GM12878 (cell line): ENCODE measurements around the gene TRAP1. TPM values are rescaled to one million over a fixed set of nuclear protein-coding genes. Genes with fewer than 3 reads are reported as not detected.

Experiments used
- ATAC-seq: fragments of 200-7000 bp; cut with Tn5 transposase; 3 replicates; pipeline ENCODE4 v1.9.1; 2020; ENCODE audit warnings: mild to moderate bottlenecking, moderate library complexity
- BruUV-seq: library from RNA; stranded (reverse); fragments of 400-500 nt; replicated peaks from 2 replicates; lab custom pipeline; 2021; lab: Mats Ljungman, UMichigan
- CTCF ChIA-PET: fragments of 300-600 bp; sonication (Branson Sonifier 250); formaldehyde crosslinking; extraction: SDS; loops from one replicate; lab custom pipeline; 2021; ENCODE audit warnings: inconsistent platforms; lab: Yijun Ruan, JAX
- POLR2A ChIA-PET: fragments of 350-600 bp; formaldehyde crosslinking; extraction: SDS; loops from one replicate; lab custom pipeline; 2021; ENCODE audit warnings: inconsistent platforms; lab: Charles Lee
- RAD21 ChIA-PET: fragments of 300-600 bp; sonication (Branson Sonifier 250); formaldehyde crosslinking; loops from one replicate; lab custom pipeline; 2023; ENCODE audit warnings: antibody characterized with exemption; ENCODE audit not compliant: unreplicated experiment; lab: Charles Lee
- SMC1A ChIA-PET: fragments of 300-600 bp; sonication (Branson Sonifier 250); formaldehyde crosslinking; loops from one replicate; lab custom pipeline; 2023; ENCODE audit not compliant: unreplicated experiment, uncharacterized antibody; lab: Charles Lee
- DNase-seq: peaks from one replicate; pipeline ENCODE4 v3.0.0-alpha.2; 2011; ENCODE audit warnings: low read depth, low spot score
- FAIRE-seq: peaks from 3 replicates; lab custom pipeline; 2011; peaks lifted over from hg19 to GRCh38; lab: Jason Lieb, UNC
- H2AFZ ChIP-seq: 2 replicates; pipeline ENCODE4 v1.6.0; 2011; ENCODE audit warnings: low read depth, low read length, control low read depth; ENCODE audit not compliant: control insufficient read depth
- H3K27ac ChIP-seq: 2 replicates; pipeline ENCODE4 v1.5.1; 2011; ENCODE audit warnings: control low read depth; ENCODE audit not compliant: control insufficient read depth, insufficient read depth
- H3K27me3 ChIP-seq, 2 experiments: replicated peaks in 1 of 2; 2 replicates each; pipeline versions ENCODE4 v1.6.0 to v1.6.1; 2011; ENCODE audit warnings: low read length in 1 of 2; ENCODE audit not compliant: control insufficient read depth in 2 of 2, insufficient read depth in 2 of 2
- H3K36me3 ChIP-seq, 2 experiments: 2 replicates each; pipeline ENCODE4 v1.5.1; 2011; ENCODE audit warnings: low read length in 1 of 2; ENCODE audit not compliant: control insufficient read depth in 2 of 2, insufficient read depth in 2 of 2
- H3K4me1 ChIP-seq: 2 replicates; pipeline ENCODE4 v1.6.1; 2011; ENCODE audit warnings: mild to moderate bottlenecking, low read length, moderate library complexity, mixed read lengths; ENCODE audit not compliant: control insufficient read depth, insufficient read depth
- H3K4me2 ChIP-seq: 2 replicates; pipeline ENCODE4 v1.6.0; 2011; ENCODE audit warnings: control low read depth; ENCODE audit not compliant: control insufficient read depth, insufficient read depth
- H3K4me3 ChIP-seq: fragments of 200-600 bp; sonication (generic); 2 replicates; pipeline ENCODE4 v1.5.1; 2016
- H3K79me2 ChIP-seq: 2 replicates; pipeline ENCODE4 v1.6.0; 2011; ENCODE audit warnings: low read length; ENCODE audit not compliant: control insufficient read depth, insufficient read depth
- H3K9ac ChIP-seq: 2 replicates; pipeline ENCODE4 v1.8.0; 2011; ENCODE audit warnings: low read length, control low read depth, mixed read lengths; ENCODE audit not compliant: control insufficient read depth, insufficient read depth
- H3K9me3 ChIP-seq: replicated peaks from 3 replicates; pipeline ENCODE4 v1.5.1; 2011; ENCODE audit warnings: mild to moderate bottlenecking, low read length; ENCODE audit not compliant: control insufficient read depth, insufficient read depth
- H4K20me1 ChIP-seq: 2 replicates; pipeline ENCODE4 v1.6.0; 2011; ENCODE audit not compliant: control insufficient read depth, insufficient read depth
- ATF7 ChIP-seq: fragments of 450-650 bp; IDR thresholded peaks from 2 replicates; pipeline ENCODE4 v1.6.1; 2016; ENCODE audit warnings: low read depth, mild to moderate bottlenecking
- CBX3 ChIP-seq: fragments of 200-600 bp; sonication (generic); IDR thresholded peaks from 2 replicates; pipeline ENCODE4 v1.6.1; 2016; ENCODE audit warnings: low read depth, borderline replicate concordance
- CREM ChIP-seq: IDR thresholded peaks from 2 replicates; pipeline ENCODE4 v1.6.1; 2014; ENCODE audit warnings: antibody characterized with exemption, low read depth
- KAT2A ChIP-seq: conservative IDR thresholded peaks from 2 replicates; pipeline ENCODE4 v1.6.1; 2011; ENCODE audit warnings: low read depth, low read length; ENCODE audit not compliant: control insufficient read depth
- PML ChIP-seq: IDR thresholded peaks from 2 replicates; pipeline ENCODE4 v1.6.1; 2012; ENCODE audit warnings: low read length, inconsistent platforms
- RAD21 ChIP-seq: IDR thresholded peaks from 2 replicates; pipeline ENCODE4 v1.6.1; 2011; ENCODE audit warnings: mild to moderate bottlenecking, low read depth, low read length, moderate library complexity; ENCODE audit not compliant: insufficient read depth
- RB1 ChIP-seq: fragments of 450-650 bp; formaldehyde crosslinking; IDR thresholded peaks from 2 replicates; pipeline ENCODE4 v1.6.1; 2017; ENCODE audit warnings: mild to moderate bottlenecking, borderline replicate concordance
- RFX5 ChIP-seq: IDR thresholded peaks from 2 replicates; pipeline ENCODE4 v1.6.1; 2011; ENCODE audit warnings: low read depth, low read length, improper control_type of control experiment
- SIX5 ChIP-seq: IDR thresholded peaks from 2 replicates; pipeline ENCODE4 v1.6.1; 2011; ENCODE audit warnings: mild to moderate bottlenecking, low read depth, low read length, moderate library complexity; ENCODE audit not compliant: severe bottlenecking
- SP1 ChIP-seq: IDR thresholded peaks from one replicate; pipeline ENCODE4 v1.6.1; 2011; ENCODE audit warnings: low read depth, low read length
- SRF ChIP-seq, 2 experiments: IDR thresholded peaks; 2 replicates each; pipeline ENCODE4 v1.6.1; 2011; ENCODE audit warnings: low read depth in 2 of 2, low read length in 2 of 2, mild to moderate bottlenecking in 1 of 2, moderate library complexity in 1 of 2
- ZZZ3 ChIP-seq: IDR thresholded peaks from 2 replicates; pipeline ENCODE4 v1.6.1; 2011; ENCODE audit warnings: low read depth; ENCODE audit not compliant: control insufficient read depth, insufficient read length
- WGBS: methylation state at CpG from one replicate; pipeline ENCODE4 v1.1.6; 2016; ENCODE audit warnings: low lambda C conversion rate; ENCODE audit not compliant: insufficient replicate concordance, insufficient coverage; ENCODE audit errors: missing lambda C conversion rate; 5-methylcytosine and 5-hydroxymethylcytosine counted together
- in situ Hi-C: fragments of 300-500 bp; cut with MboI; formaldehyde crosslinking; loops from 9 replicates; pipeline ENCODE4 v1.14.3; 2018; ENCODE audit warnings: mixed read lengths
- intact Hi-C: fragments of 100-400 bp; cut with micrococcal nuclease; formaldehyde crosslinking; loops from one replicate; pipeline ENCODE4 v1.14.2; 2022; ENCODE audit not compliant: unreplicated experiment
- polyA plus RNA-seq, 11 experiments: library from polyadenylated mRNA; depleted of rRNA in 4 of 11; unstranded in 6 of 11; stranded (reverse) in 5 of 11; fragments of >200 nt; fragmentation: Nextera tagmentation in 4 of 11; fragmentation: Illumina TruSeq in 1 of 11; extraction: Ambion mirVana in 4 of 11; extraction: Trizol in 1 of 11; gene quantifications; 1 replicate in 1 of 11; 2 replicates in 10 of 11; pipeline versions ENCODE4 v1.2.1 to v1.2.3, GENCODE V29; 2011 to 2016; ENCODE audit warnings: inconsistent platforms in 2 of 11, missing spikeins in 2 of 11, low read depth in 1 of 11
- total RNA-seq, 4 experiments: library from RNA; depleted of rRNA in 3 of 4; stranded (reverse); fragments of >200 nt in 3 of 4; fragmentation: Illumina TruSeq in 1 of 4; extraction: Trizol in 1 of 4; gene quantifications; 2 replicates each; pipeline versions ENCODE4 v1.2.1 to v1.2.3, GENCODE V29; 2013 to 2021
- TF ChIP-seq, protein P1 (sequence below): fragments of 450-650 bp; IDR thresholded peaks from 2 replicates; pipeline ENCODE4 v1.6.1; 2017; ENCODE audit warnings: mild to moderate bottlenecking
- TF ChIP-seq, protein P2 (sequence below): IDR thresholded peaks from 2 replicates; pipeline ENCODE4 v1.6.1; 2012; ENCODE audit warnings: low read length, inconsistent platforms
- TF ChIP-seq, protein P3 (sequence below): fragments of 450-650 bp; IDR thresholded peaks from 2 replicates; pipeline ENCODE4 v1.6.1; 2017; ENCODE audit warnings: borderline replicate concordance
- TF ChIP-seq, protein P4 (sequence below): IDR thresholded peaks from 2 replicates; pipeline ENCODE4 v1.6.1; 2012; ENCODE audit warnings: improper control_type of control experiment, low read depth, low read length; ENCODE audit not compliant: insufficient replicate concordance

Gene TRAP1
- total and polyA plus RNA-seq, 10 of the 15 experiments (the other 5 are each of a cell fraction or from before 2014, with no cell fraction given): 16.3 to 442 (median 241) TPM

DNA sequence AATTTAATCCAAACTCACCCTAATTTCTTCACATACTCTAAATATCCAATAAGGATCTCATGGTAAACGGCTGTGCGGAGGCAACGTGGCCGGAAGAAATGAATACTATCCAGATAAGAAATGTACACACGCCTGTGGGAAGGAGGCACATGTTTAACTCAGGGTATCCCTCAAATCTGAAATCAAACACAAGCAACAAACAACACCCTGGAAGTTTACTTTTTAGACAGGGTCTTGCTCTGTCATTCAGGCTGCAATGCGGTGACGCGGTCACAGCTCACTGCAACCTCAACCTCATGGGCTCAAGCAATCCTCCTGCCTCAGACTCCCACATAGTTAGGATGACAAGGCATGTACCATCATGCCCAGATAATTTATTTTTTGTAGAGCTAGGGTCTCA, 21.2 kb upstream of the TRAP1 start:
- ChIA-PET RAD21 (no interaction called here), CTCF (interaction anchor here (0.6 kb wide), 1 partner anchor 107 kb away, joined by 4 read pairs; no protein-coding TSS in a partner anchor), POLR2A (no interaction called here), SMC1A (interaction anchor here (1.8 kb wide), 1 partner anchor 10 kb away, joined by 3 read pairs; no protein-coding TSS in a partner anchor)
- H3K27me3 ChIP-seq: no peaks in the 10 kb centered on the region
- no peak overlapping the region for H3K4me2 ChIP-seq
- H3K9me3 ChIP-seq: no peaks in the 10 kb centered on the region
- no peak overlapping the region for H3K27ac ChIP-seq
- BruUV-seq: no TSS peak
- no peaks in the 10 kb centered on the region for H3K79me2 ChIP-seq
- intact Hi-C loops: no loop called here
- in situ Hi-C loops: no loop called here
- H3K9ac ChIP-seq: no peak overlapping the region
- FAIRE-seq (no peak), ATAC-seq (no peak), DNase-seq (no peak)
- H3K4me3 ChIP-seq: no peak overlapping the region
- H2AFZ ChIP-seq: no peak overlapping the region
- 100% methylated on average over 8 of the region's 8 CpGs for WGBS
- H4K20me1 ChIP-seq: no peaks in the 10 kb centered on the region; the same call in 1 of the 2 replicates
- H3K36me3 ChIP-seq: peaks cover 28 to 43% of the 10 kb centered on the region in 2 experiments
- H3K4me1 ChIP-seq: no peaks in the 10 kb centered on the region
- TF ChIP-seq CBX3: no peak
- no peak for TF ChIP-seq ATF7
- TF ChIP-seq, protein P1, sequence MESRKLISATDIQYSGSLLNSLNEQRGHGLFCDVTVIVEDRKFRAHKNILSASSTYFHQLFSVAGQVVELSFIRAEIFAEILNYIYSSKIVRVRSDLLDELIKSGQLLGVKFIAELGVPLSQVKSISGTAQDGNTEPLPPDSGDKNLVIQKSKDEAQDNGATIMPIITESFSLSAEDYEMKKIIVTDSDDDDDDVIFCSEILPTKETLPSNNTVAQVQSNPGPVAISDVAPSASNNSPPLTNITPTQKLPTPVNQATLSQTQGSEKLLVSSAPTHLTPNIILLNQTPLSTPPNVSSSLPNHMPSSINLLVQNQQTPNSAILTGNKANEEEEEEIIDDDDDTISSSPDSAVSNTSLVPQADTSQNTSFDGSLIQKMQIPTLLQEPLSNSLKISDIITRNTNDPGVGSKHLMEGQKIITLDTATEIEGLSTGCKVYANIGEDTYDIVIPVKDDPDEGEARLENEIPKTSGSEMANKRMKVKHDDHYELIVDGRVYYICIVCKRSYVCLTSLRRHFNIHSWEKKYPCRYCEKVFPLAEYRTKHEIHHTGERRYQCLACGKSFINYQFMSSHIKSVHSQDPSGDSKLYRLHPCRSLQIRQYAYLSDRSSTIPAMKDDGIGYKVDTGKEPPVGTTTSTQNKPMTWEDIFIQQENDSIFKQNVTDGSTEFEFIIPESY: no peak
- TF ChIP-seq, protein P2, sequence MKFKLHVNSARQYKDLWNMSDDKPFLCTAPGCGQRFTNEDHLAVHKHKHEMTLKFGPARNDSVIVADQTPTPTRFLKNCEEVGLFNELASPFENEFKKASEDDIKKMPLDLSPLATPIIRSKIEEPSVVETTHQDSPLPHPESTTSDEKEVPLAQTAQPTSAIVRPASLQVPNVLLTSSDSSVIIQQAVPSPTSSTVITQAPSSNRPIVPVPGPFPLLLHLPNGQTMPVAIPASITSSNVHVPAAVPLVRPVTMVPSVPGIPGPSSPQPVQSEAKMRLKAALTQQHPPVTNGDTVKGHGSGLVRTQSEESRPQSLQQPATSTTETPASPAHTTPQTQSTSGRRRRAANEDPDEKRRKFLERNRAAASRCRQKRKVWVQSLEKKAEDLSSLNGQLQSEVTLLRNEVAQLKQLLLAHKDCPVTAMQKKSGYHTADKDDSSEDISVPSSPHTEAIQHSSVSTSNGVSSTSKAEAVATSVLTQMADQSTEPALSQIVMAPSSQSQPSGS: no peak
- no peak for TF ChIP-seq SP1
- TF ChIP-seq, protein P3, sequence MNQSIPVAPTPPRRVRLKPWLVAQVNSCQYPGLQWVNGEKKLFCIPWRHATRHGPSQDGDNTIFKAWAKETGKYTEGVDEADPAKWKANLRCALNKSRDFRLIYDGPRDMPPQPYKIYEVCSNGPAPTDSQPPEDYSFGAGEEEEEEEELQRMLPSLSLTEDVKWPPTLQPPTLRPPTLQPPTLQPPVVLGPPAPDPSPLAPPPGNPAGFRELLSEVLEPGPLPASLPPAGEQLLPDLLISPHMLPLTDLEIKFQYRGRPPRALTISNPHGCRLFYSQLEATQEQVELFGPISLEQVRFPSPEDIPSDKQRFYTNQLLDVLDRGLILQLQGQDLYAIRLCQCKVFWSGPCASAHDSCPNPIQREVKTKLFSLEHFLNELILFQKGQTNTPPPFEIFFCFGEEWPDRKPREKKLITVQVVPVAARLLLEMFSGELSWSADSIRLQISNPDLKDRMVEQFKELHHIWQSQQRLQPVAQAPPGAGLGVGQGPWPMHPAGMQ: no peak
- TF ChIP-seq RAD21: no peak
- TF ChIP-seq CREM: no peak
- TF ChIP-seq, protein P4, sequence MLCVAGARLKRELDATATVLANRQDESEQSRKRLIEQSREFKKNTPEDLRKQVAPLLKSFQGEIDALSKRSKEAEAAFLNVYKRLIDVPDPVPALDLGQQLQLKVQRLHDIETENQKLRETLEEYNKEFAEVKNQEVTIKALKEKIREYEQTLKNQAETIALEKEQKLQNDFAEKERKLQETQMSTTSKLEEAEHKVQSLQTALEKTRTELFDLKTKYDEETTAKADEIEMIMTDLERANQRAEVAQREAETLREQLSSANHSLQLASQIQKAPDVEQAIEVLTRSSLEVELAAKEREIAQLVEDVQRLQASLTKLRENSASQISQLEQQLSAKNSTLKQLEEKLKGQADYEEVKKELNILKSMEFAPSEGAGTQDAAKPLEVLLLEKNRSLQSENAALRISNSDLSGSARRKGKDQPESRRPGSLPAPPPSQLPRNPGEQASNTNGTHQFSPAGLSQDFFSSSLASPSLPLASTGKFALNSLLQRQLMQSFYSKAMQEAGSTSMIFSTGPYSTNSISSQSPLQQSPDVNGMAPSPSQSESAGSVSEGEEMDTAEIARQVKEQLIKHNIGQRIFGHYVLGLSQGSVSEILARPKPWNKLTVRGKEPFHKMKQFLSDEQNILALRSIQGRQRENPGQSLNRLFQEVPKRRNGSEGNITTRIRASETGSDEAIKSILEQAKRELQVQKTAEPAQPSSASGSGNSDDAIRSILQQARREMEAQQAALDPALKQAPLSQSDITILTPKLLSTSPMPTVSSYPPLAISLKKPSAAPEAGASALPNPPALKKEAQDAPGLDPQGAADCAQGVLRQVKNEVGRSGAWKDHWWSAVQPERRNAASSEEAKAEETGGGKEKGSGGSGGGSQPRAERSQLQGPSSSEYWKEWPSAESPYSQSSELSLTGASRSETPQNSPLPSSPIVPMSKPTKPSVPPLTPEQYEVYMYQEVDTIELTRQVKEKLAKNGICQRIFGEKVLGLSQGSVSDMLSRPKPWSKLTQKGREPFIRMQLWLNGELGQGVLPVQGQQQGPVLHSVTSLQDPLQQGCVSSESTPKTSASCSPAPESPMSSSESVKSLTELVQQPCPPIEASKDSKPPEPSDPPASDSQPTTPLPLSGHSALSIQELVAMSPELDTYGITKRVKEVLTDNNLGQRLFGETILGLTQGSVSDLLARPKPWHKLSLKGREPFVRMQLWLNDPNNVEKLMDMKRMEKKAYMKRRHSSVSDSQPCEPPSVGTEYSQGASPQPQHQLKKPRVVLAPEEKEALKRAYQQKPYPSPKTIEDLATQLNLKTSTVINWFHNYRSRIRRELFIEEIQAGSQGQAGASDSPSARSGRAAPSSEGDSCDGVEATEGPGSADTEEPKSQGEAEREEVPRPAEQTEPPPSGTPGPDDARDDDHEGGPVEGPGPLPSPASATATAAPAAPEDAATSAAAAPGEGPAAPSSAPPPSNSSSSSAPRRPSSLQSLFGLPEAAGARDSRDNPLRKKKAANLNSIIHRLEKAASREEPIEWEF: no peak
- no peak for TF ChIP-seq RB1
- no peak for TF ChIP-seq SIX5
- no peak for TF ChIP-seq ZZZ3
- TF ChIP-seq KAT2A: no peak
- no peak for TF ChIP-seq SRF (IDR thresholded peaks at IDR 0.05; ENCODE audit: low read depth in 2 of 2, low read length in 2 of 2)
- TF ChIP-seq PML: no peak
- no peak for TF ChIP-seq RFX5
